ENCODE data around the gene TAF8. TPM values are rescaled to one million over a fixed set of nuclear protein-coding genes. Genes with fewer than 3 reads are reported as not detected.

TAF8 gene
- total RNA-seq, 4 donors from 2014 or later: 6.0 to 33.2 (median 10.8) TPM

DNA sequence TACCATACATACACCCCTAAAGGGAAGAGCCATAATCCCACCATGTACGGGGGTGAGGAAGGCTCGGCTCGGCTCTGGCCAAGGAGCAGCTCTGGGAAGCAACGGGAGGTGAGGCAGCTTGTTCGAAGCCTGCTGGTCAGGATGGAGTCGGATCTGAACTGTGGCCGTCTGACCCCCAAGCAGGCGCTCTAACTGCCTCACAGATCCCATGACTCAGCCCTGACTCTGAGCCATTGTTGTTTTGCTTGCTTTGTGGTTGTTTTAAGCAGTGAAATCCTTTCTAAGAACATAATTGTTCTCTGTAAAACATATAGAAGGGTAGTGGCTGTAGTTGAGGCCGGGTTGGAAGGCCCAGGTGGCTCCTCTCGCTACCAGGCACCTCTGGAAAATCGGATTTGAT, 81.2 kb downstream of the TAF8 start:
- H3K36me3 ChIP-seq: peaks cover 0 to 96% (median 5%) of the 10 kb centered on the region in 3 donors
- H3K4me1 ChIP-seq: peaks cover 4 to 70% (median 8%) of the 10 kb centered on the region in 3 donors
- H3K27ac ChIP-seq: peak overlapping the region in 2 of 4 donors; percentile 38 to 39
- WGBS, 2 donors: 77 to 84% methylated on average over 5 to 11 of the region's 11 CpGs
- no peaks in the 10 kb centered on the region for H3K9me3 ChIP-seq
- TF ChIP-seq, protein P1, sequence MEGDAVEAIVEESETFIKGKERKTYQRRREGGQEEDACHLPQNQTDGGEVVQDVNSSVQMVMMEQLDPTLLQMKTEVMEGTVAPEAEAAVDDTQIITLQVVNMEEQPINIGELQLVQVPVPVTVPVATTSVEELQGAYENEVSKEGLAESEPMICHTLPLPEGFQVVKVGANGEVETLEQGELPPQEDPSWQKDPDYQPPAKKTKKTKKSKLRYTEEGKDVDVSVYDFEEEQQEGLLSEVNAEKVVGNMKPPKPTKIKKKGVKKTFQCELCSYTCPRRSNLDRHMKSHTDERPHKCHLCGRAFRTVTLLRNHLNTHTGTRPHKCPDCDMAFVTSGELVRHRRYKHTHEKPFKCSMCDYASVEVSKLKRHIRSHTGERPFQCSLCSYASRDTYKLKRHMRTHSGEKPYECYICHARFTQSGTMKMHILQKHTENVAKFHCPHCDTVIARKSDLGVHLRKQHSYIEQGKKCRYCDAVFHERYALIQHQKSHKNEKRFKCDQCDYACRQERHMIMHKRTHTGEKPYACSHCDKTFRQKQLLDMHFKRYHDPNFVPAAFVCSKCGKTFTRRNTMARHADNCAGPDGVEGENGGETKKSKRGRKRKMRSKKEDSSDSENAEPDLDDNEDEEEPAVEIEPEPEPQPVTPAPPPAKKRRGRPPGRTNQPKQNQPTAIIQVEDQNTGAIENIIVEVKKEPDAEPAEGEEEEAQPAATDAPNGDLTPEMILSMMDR (IDR thresholded peaks at IDR 0.05): no peak
- TF ChIP-seq POLR2A (IDR thresholded peaks at IDR 0.05): no peak
- H3K4me3 ChIP-seq: no peak overlapping the region
- intact Hi-C loops (cut with DNase I): no loop called here
- no peak for DNase-seq
- H3K27me3 ChIP-seq: no peaks in the 10 kb centered on the region

DNA sequence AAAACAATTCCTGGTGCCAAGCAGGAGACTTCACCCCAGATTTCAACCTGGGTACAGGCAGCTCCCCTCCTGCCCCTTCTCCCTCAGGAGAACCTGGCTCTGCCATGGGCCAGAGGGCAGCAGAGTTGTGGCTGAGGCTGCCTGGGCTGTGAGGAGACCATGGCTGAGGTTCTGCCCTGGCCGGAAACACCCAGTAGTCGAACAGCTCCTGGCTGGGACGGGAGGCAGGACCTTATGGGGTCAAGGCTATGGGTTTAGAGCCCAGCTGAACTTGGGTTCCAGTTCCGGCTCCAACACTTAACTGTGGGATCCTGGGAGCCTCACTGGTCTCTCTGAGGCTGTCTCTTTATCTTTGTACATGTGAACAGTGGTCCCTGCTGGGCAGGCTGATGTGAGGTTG, 83.6 kb downstream of the TAF8 start:
- Histone ChIP-seq H3K9me3 (no peaks in the 10 kb centered on the region), H3K27me3 (no peaks in the 10 kb centered on the region), H3K4me3 (no peak overlapping the region), H3K36me3 (peaks cover 0 to 81% (median 0%) of the 10 kb centered on the region in 3 donors), H3K27ac (peak overlapping the region in 2 of 4 donors; percentile 11 to 27), H3K4me1 (peaks cover 5 to 86% (median 26%) of the 10 kb centered on the region in 3 donors)
- 85 to 100% methylated on average over 2 to 3 of the region's 4 CpGs for WGBS, 2 donors
- no peak for TF ChIP-seq POLR2A (IDR thresholded peaks at IDR 0.05)
- TF ChIP-seq, protein P1 (IDR thresholded peaks at IDR 0.05): no peak
- intact Hi-C loops (cut with DNase I): no loop called here
- DNase-seq: no peak

DNA sequence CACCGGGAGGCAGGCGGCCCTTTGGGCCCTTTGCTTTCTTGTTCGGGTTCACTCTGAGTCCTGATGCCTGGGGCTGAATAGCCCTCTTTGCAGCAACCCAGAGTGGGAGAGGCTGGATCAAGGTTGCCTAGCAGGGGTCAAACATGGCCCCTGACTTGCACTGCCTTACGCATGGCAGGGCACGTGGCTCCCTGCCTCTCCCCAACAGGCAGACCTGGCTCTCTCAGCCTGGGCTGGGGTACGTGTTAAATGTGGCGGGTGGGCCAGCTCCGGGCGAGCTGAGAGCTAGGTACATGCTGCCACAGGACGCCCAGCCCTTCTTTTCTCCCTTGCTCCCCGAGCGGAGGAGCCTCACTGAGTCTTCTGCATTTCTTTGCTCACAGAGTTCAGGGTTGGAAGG, 84.8 kb downstream of the TAF8 start:
- WGBS, 2 donors: 83 to 88% methylated on average over 8 to 10 of the region's 12 CpGs
- H3K36me3 ChIP-seq: peaks cover 0 to 69% (median 0%) of the 10 kb centered on the region in 3 donors
- H3K4me1 ChIP-seq: peaks cover 7 to 95% (median 28%) of the 10 kb centered on the region in 3 donors
- no peak for TF ChIP-seq POLR2A (IDR thresholded peaks at IDR 0.05)
- TF ChIP-seq, protein P1 (IDR thresholded peaks at IDR 0.05): no peak
- no peaks in the 10 kb centered on the region for H3K27me3 ChIP-seq
- H3K27ac ChIP-seq: peak overlapping the region in 2 of 4 donors; percentile 8 to 16
- no peak for DNase-seq
- no peak overlapping the region for H3K4me3 ChIP-seq
- H3K9me3 ChIP-seq: no peaks in the 10 kb centered on the region
- intact Hi-C loops (cut with DNase I): no loop called here

DNA sequence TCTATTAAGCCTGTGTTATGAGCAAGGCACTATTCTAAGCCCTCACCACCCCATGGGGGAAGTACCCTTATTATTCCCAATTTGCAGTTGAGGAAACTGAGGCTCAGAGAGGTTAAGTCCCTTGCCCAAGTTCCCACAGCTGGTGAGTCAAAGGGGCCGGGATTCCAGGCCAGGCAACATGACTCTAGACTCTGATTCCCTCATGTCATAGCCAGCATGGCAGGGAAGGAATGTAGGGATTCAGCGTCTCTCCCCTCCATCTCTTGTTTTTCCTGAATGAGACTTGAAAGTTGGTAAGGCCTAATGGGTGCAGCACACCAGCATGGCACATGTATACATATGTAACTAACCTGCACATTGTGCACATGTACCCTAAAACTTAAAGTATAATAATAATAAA, 85.4 kb downstream of the TAF8 start:
- Histone ChIP-seq H3K27me3 (no peaks in the 10 kb centered on the region), H3K4me1 (peaks cover 7 to 94% (median 28%) of the 10 kb centered on the region in 3 donors), H3K4me3 (no peak overlapping the region), H3K36me3 (peaks cover 0 to 63% (median 0%) of the 10 kb centered on the region in 3 donors), H3K27ac (peak overlapping the region in 2 of 4 donors; percentile 8 to 16), H3K9me3 (no peaks in the 10 kb centered on the region)
- no peak for TF ChIP-seq POLR2A (IDR thresholded peaks at IDR 0.05)
- TF ChIP-seq, protein P1 (IDR thresholded peaks at IDR 0.05): no peak
- intact Hi-C loops (cut with DNase I): no loop called here
- no peak for DNase-seq
- WGBS, 2 donors: 68% methylated on average over 2 of the region's 2 CpGs; no CpG with 5 or more reads in 1 of the 2 donors

DNA sequence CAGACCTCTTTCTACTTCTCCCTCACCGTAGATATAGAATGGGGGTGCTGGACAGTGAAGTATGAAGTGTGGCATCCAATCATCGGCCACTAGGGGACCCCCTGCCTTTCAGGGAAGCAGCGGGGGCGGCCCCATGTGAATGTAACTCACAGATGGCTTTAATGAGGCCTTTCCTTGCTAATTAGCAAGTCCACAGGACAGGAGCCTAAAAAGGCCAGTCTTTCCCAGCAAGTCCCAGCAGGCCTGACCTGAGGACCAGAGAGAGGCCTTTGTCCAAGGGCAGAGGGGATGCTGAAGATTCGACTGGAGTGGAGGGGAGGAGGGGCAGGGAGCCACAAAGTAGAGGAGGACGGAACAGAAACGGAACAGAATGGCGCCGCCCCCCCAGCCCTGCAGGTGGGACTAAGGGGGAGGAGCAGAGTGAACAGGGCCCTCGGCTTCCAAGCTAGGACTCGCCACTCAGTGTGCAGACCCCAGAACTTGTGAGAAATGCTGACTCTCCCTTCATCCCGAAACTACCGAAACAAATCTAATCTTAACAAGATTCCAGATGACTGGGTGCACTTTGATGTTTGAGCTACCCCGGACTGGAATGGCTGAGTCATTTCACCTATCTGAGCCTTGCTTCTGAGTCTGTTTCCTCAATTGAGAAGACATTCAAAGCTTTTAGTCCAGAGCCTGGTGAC, 86.3 kb downstream of the TAF8 start:
- H3K4me3 ChIP-seq: peak overlapping the region in 3 of 4 donors; percentile 43 to 82 (median 79)

More for the DNA sequence above, 86.3 kb downstream of the TAF8 start:
- DNase-seq: no peak
- Histone ChIP-seq H3K27me3 (peaks cover 0 to 8% (median 0%) of the 10 kb centered on the region in 4 donors), H3K36me3 (peaks cover 0 to 54% (median 0%) of the 10 kb centered on the region in 3 donors), H3K9me3 (no peaks in the 10 kb centered on the region), H3K27ac (peak overlapping the region; percentile 69 to 98 (median 86)), H3K4me1 (peaks cover 7 to 85% (median 28%) of the 10 kb centered on the region in 3 donors)
- no peak for TF ChIP-seq POLR2A (IDR thresholded peaks at IDR 0.05)
- TF ChIP-seq, protein P1 (IDR thresholded peaks at IDR 0.05): peak in 1 of 6 experiments; percentile 16
- intact Hi-C loops (cut with DNase I): no loop called here
- WGBS, 2 donors: 24 to 25% methylated on average over 10 to 12 of the region's 14 CpGs

Data from esophagus squamous epithelium (tissue), 5 donors.